Measurements from ENCODE around the gene RGS19.

RGS19 gene

GRCh38 chr20:64050261-64051032 is 28.9 kb downstream of the RGS19 start:
- no peak overlapping the region for H3K4me3 ChIP-seq (ENCODE audit: low read length)
- no peaks in the 10 kb centered on the region for H3K36me3 ChIP-seq (ENCODE audit: control insufficient read depth, insufficient read depth, low read length)
- H3K4me1 ChIP-seq (ENCODE audit: control insufficient read depth, insufficient read depth, low read length), result no peaks in the 10 kb centered on the region
- H3K9me3 ChIP-seq (ENCODE audit: control insufficient read depth, low read length), result no peaks in the 10 kb centered on the region
- H3K27me3 ChIP-seq (ENCODE audit: control insufficient read depth, insufficient read depth, low read length), result peaks cover 87% of the 10 kb centered on the region
- no peak overlapping the region for H3K9ac ChIP-seq (ENCODE audit: low read length)

- no peak overlapping the region for H3K9ac ChIP-seq (ENCODE audit: low read length)
- H3K27me3 ChIP-seq (ENCODE audit: control insufficient read depth, insufficient read depth, low read length), result peaks cover 88% of the 10 kb centered on the region
- H3K4me3 ChIP-seq (ENCODE audit: low read length), result no peak overlapping the region
Measured at GRCh38 chr20:64049878-64050260, 29.4 kb downstream of the RGS19 start.

DNA sequence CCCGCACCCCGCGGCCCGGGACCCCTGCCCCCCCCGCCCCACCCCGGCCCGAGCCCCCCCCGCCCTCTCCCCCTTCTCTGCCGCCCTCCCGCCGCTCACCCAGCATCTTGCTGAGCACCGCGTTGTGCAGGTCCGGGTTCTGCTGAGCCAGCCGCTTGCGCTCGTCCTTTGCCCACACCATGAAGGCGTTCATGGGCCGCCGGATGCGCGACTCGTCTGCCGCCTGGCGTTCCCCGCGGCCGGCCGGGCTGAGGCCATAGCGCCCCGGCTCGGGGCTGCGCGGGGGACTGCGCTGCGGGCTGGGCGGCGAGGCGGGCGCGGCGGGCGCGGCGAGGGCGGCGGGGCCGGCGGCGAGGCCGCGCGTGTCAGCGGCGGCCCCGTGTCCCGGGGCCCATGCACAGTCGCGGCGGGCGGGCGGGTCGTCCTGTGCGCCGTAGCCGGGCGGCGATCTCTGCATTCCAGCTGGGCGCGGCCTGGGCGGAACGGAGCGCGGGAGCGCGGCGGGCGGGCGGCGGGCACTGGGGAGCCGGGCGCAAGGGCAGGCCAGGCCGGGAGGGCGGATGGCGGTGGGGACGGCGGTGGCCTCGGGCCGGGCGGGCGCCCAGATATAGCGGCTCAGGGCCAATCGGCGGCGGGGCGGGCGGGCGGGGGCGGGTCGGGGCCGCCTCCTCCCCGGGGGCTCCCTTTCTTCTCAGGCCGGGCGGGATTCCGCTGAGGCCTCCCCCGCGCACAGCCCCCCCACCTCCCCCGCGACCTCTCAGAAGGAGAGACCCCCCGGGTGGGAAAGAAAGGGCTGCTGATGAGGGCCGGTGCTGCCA is 30.0 kb downstream of the RGS19 start, which contains the start of gene SOX18:
TSS of gene SOX18 (minus strand) at position 580 of the 818 bp plus-strand sequence. CDS start at position 457, 123 bp downstream.
- no peak within 1 kb of the TSS for H3K9ac ChIP-seq (ENCODE audit: low read length)
- no peaks in the 10 kb centered on the region for H3K36me3 ChIP-seq (ENCODE audit: control insufficient read depth, insufficient read depth, low read length)
- no peaks in the 10 kb centered on the region for H3K4me1 ChIP-seq (ENCODE audit: control insufficient read depth, insufficient read depth, low read length)
- H3K9me3 ChIP-seq (ENCODE audit: control insufficient read depth, low read length), result no peaks in the 10 kb centered on the region
- H3K27me3 ChIP-seq (ENCODE audit: control insufficient read depth, insufficient read depth, low read length), result peaks cover 90% of the 10 kb centered on the region
- no peak within 1 kb of the TSS for H3K4me3 ChIP-seq (ENCODE audit: low read length)

More at GRCh38 chr20:64049878-64050260, 29.4 kb downstream of the RGS19 start:
- H3K4me1 ChIP-seq (ENCODE audit: control insufficient read depth, insufficient read depth, low read length), result no peaks in the 10 kb centered on the region
- H3K36me3 ChIP-seq (ENCODE audit: control insufficient read depth, insufficient read depth, low read length), result no peaks in the 10 kb centered on the region
- H3K9me3 ChIP-seq (ENCODE audit: control insufficient read depth, low read length), result no peaks in the 10 kb centered on the region

GRCh38 chr20:64048402-64049044 is 30.8 kb downstream of the RGS19 start:
- H3K27me3 ChIP-seq (ENCODE audit: control insufficient read depth, insufficient read depth, low read length), result peaks cover 83% of the 10 kb centered on the region
- H3K36me3 ChIP-seq (ENCODE audit: control insufficient read depth, insufficient read depth, low read length), result no peaks in the 10 kb centered on the region
- no peak overlapping the region for H3K4me3 ChIP-seq (ENCODE audit: low read length)
- H3K9me3 ChIP-seq (ENCODE audit: control insufficient read depth, low read length), result no peaks in the 10 kb centered on the region
- H3K4me1 ChIP-seq (ENCODE audit: control insufficient read depth, insufficient read depth, low read length), result no peaks in the 10 kb centered on the region
- no peak overlapping the region for H3K9ac ChIP-seq (ENCODE audit: low read length)

DNA sequence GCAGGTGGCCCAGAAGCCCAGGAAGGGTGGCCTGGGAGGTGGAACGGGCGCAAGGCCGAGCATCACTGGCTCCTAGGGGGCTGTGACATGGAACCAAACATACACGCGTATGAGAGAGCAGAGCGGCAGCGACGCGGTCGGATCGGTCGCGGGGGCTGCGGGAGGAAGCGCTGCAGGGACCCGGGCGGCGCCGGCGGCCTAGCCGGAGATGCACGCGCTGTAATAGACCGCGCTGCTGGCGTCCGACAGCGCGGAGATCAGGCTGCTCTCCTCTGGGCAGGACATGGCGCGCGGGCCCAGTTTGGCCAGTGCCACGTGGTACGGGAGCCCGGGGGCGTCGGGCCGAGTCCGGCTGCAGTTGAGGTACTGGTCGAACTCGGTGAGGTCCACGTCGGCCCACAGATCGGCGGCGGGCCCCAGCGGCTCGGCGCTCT is 31.3 kb downstream of the RGS19 start:
- Histone ChIP-seq H3K4me3 (ENCODE audit: low read length) (no peak overlapping the region), H3K36me3 (ENCODE audit: control insufficient read depth, insufficient read depth, low read length) (no peaks in the 10 kb centered on the region), H3K27me3 (ENCODE audit: control insufficient read depth, insufficient read depth, low read length) (peaks cover 78% of the 10 kb centered on the region), H3K4me1 (ENCODE audit: control insufficient read depth, insufficient read depth, low read length) (no peaks in the 10 kb centered on the region), H3K9ac (ENCODE audit: low read length) (no peak overlapping the region), H3K9me3 (ENCODE audit: control insufficient read depth, low read length) (no peaks in the 10 kb centered on the region)

GRCh38 chr20:64047046-64047389 is 32.3 kb downstream of the RGS19 start:
- Histone ChIP-seq H3K4me3 (ENCODE audit: low read length) (no peak overlapping the region), H3K27me3 (ENCODE audit: control insufficient read depth, insufficient read depth, low read length) (peaks cover 73% of the 10 kb centered on the region), H3K4me1 (ENCODE audit: control insufficient read depth, insufficient read depth, low read length) (peaks cover 4% of the 10 kb centered on the region)

GRCh38 chr20:64045346-64046011 is 33.8 kb downstream of the RGS19 start:
- H3K36me3 ChIP-seq (ENCODE audit: control insufficient read depth, insufficient read depth, low read length), result no peaks in the 10 kb centered on the region
- no peaks in the 10 kb centered on the region for H3K9me3 ChIP-seq (ENCODE audit: control insufficient read depth, low read length)
- H3K4me3 ChIP-seq (ENCODE audit: low read length), result no peak overlapping the region
- H3K4me1 ChIP-seq (ENCODE audit: control insufficient read depth, insufficient read depth, low read length), result peaks cover 10% of the 10 kb centered on the region
- peaks cover 73% of the 10 kb centered on the region for H3K27me3 ChIP-seq (ENCODE audit: control insufficient read depth, insufficient read depth, low read length)
- no peak overlapping the region for H3K9ac ChIP-seq (ENCODE audit: low read length)

More at GRCh38 chr20:64047046-64047389, 32.3 kb downstream of the RGS19 start:
- H3K36me3 ChIP-seq (ENCODE audit: control insufficient read depth, insufficient read depth, low read length), result no peaks in the 10 kb centered on the region
- no peaks in the 10 kb centered on the region for H3K9me3 ChIP-seq (ENCODE audit: control insufficient read depth, low read length)
- H3K9ac ChIP-seq (ENCODE audit: low read length), result no peak overlapping the region

- Histone ChIP-seq H3K4me1 (ENCODE audit: control insufficient read depth, insufficient read depth, low read length) (peaks cover 10% of the 10 kb centered on the region), H3K9ac (ENCODE audit: low read length) (no peak overlapping the region), H3K9me3 (ENCODE audit: control insufficient read depth, low read length) (no peaks in the 10 kb centered on the region), H3K27me3 (ENCODE audit: control insufficient read depth, insufficient read depth, low read length) (peaks cover 73% of the 10 kb centered on the region), H3K4me3 (ENCODE audit: low read length) (no peak overlapping the region), H3K36me3 (ENCODE audit: control insufficient read depth, insufficient read depth, low read length) (no peaks in the 10 kb centered on the region)
Measured at GRCh38 chr20:64044484-64045247, 34.7 kb downstream of the RGS19 start.

DNA sequence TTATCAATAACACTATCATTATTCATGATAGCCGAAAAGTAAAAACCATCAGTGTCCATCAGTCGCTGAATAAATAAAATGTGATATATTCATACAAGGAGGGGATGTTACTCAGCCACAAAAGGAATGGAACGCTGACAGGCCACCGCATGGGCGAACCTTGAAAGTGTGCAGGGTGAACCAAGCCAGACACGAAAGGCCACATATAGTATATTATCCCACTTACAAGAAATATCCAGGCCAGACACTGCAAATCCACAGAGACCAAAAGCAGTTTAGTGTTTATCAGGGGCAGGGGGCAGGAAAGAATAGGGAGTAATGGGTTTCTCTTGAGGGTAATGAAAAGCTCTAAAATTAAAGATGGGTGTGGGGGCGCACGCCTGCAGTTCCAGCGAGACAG is 35.5 kb downstream of the RGS19 start:
- Histone ChIP-seq H3K27me3 (ENCODE audit: control insufficient read depth, insufficient read depth, low read length) (peaks cover 78% of the 10 kb centered on the region), H3K36me3 (ENCODE audit: control insufficient read depth, insufficient read depth, low read length) (no peaks in the 10 kb centered on the region), H3K4me1 (ENCODE audit: control insufficient read depth, insufficient read depth, low read length) (peaks cover 18% of the 10 kb centered on the region), H3K9ac (ENCODE audit: low read length) (no peak overlapping the region), H3K9me3 (ENCODE audit: control insufficient read depth, low read length) (no peaks in the 10 kb centered on the region), H3K4me3 (ENCODE audit: low read length) (no peak overlapping the region)

DNA sequence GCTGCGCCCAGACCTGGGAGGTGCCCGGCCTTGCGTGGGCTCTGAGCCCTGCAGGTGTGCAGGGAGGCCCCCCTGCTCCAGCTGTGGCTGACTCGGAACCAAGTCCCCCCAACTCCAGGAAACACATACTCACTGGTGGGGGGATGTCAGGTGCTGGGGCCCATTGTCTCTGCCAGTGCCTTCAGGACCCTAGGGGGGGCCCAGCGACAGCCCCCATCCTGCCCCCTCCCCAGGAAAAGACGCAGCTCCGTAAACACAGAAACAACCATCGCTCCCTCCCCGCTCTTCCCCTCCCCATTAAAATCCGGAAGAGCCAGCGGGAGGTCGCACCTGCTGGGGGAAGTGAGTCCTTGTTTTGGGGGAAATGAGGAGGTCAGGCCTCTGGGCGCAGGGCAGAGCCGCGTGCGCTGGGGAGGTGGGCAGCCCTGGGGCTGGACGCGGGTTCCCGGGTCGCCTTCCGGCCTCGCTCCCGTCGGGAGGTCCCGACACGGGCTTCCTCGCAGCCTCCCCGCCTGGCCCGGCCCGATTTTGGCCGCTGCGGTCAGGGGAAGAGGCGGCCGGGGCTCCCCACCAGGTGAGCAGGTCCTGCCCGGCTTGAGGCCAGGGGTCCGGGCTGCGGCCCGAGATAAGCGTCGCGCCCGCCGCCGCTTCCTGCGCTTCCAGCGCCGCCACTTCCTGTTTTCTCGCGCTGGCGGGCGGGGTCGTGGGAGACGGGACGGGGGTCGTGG is 37.1 kb downstream of the RGS19 start:
- Histone ChIP-seq H3K9me3 (ENCODE audit: control insufficient read depth, low read length) (no peaks in the 10 kb centered on the region), H3K27me3 (ENCODE audit: control insufficient read depth, insufficient read depth, low read length) (peaks cover 72% of the 10 kb centered on the region), H3K36me3 (ENCODE audit: control insufficient read depth, insufficient read depth, low read length) (no peaks in the 10 kb centered on the region), H3K4me1 (ENCODE audit: control insufficient read depth, insufficient read depth, low read length) (peaks cover 26% of the 10 kb centered on the region), H3K4me3 (ENCODE audit: low read length) (no peak overlapping the region), H3K9ac (ENCODE audit: low read length) (peak overlapping the region; percentile 37)

GRCh38 chr20:64041781-64042053 is 37.6 kb downstream of the RGS19 start:
- H3K4me1 ChIP-seq (ENCODE audit: control insufficient read depth, insufficient read depth, low read length), result peaks cover 26% of the 10 kb centered on the region
- H3K4me3 ChIP-seq (ENCODE audit: low read length), result no peak overlapping the region

More at GRCh38 chr20:64041781-64042053, 37.6 kb downstream of the RGS19 start:
- peaks cover 72% of the 10 kb centered on the region for H3K27me3 ChIP-seq (ENCODE audit: control insufficient read depth, insufficient read depth, low read length)
- no peaks in the 10 kb centered on the region for H3K9me3 ChIP-seq (ENCODE audit: control insufficient read depth, low read length)
- H3K9ac ChIP-seq (ENCODE audit: low read length), result peak overlapping the region; percentile 37
- H3K36me3 ChIP-seq (ENCODE audit: control insufficient read depth, insufficient read depth, low read length), result no peaks in the 10 kb centered on the region

Data from mucosa of stomach (tissue), 1 donor.